Measurements from ENCODE around the gene NUDT14. TPM values are rescaled to one million over a fixed set of nuclear protein-coding genes. Genes with fewer than 3 reads are reported as not detected.

Gene NUDT14
- polyA plus RNA-seq, 1 experiment = 10.9 TPM

DNA sequence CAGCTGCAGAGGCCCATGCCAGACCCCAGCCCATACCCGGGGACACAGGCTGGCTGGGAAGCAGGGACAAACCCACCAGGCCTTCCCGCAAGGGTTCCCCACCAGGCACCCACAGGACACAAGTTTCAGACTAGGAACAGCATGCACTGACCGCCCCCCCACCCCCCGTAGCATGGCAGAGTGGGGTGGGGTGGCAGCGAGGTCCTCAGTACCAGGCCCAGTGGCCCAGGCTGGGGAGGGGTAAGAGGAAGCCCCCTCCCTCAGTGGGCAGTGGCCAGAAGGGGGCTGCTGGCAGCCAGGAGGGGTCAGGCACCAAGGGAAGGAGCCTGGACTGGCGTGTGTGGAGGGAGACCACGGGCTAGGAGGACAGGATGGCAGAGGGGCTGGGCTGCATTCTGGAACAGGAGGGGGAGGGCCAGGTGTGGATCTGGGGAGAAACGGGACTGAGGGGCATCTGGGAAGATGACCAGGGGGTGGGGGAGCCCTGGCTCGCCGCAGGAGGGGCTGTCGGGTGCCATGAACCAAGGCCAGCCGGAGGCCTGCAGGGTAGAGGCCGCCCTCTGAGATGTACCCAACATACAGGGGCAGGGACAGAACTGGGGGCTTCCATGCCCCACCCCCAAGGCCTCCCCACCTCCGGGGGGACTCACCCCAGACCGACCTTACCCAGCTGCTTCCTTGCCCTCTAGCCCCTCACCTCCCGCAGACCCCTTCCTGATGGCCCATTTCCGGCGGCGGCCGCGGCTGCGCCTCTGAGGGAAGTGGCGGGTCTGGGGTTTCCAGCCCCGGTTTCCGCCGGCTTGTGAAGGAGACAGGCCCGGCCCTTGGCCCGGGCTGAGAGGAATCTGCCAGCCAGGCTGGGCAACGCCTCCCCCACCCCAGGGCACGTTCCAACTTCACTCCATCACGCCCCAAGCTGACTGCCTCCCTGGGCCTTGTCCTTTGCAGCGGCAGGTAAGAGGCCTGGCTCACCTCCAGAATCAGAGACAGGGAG, 6.9 kb downstream of the NUDT14 start:
- TF ChIP-seq, protein P1, sequence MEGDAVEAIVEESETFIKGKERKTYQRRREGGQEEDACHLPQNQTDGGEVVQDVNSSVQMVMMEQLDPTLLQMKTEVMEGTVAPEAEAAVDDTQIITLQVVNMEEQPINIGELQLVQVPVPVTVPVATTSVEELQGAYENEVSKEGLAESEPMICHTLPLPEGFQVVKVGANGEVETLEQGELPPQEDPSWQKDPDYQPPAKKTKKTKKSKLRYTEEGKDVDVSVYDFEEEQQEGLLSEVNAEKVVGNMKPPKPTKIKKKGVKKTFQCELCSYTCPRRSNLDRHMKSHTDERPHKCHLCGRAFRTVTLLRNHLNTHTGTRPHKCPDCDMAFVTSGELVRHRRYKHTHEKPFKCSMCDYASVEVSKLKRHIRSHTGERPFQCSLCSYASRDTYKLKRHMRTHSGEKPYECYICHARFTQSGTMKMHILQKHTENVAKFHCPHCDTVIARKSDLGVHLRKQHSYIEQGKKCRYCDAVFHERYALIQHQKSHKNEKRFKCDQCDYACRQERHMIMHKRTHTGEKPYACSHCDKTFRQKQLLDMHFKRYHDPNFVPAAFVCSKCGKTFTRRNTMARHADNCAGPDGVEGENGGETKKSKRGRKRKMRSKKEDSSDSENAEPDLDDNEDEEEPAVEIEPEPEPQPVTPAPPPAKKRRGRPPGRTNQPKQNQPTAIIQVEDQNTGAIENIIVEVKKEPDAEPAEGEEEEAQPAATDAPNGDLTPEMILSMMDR (IDR thresholded peaks at IDR 0.05; ENCODE audit: insufficient read depth, low read depth, low read length) = no peak
- peaks cover 14% of the 10 kb centered on the region for H3K27me3 ChIP-seq (ENCODE audit: control insufficient read depth, insufficient read depth, low read length)
- no peaks in the 10 kb centered on the region for H3K36me3 ChIP-seq (ENCODE audit: control insufficient read depth, insufficient read depth, low read length)
- H3K4me3 ChIP-seq (ENCODE audit: low read depth, low read length) = no peak overlapping the region
- CTCF ChIA-PET = interaction anchor here (1.5 kb wide), 1 partner anchor 8 kb away, joined by 4 read pairs; no protein-coding TSS in a partner anchor
- DNase-seq (ENCODE audit: low read depth) = no peak
- POLR2A ChIA-PET = no interaction called here

DNA sequence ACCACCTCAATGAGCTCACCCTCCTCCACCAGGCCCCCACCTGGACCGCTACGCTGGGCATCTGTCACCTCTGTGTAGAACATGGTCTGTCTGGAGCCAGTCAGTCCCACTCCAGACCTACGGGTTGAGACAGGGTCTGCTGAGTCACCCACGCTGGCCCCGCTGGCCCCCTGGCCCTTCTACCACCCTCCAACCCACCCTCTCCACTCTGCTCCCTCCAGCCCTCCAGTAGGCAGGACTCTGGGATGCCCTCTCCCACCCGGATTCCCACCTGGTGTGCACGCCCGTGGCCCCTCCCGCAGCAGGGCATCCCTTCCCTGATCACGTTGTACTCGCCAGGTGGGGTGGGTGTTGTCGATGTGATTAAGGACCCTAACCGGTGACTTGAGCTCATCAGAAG, 8.0 kb downstream of the NUDT14 start:
- no peak for DNase-seq (ENCODE audit: low read depth)
- ChIA-PET CTCF (interaction anchor here (1.2 to 1.5 kb wide), 2 partner anchors 9 to 83 kb away, joined by 4 read pairs; no protein-coding TSS in a partner anchor), POLR2A (no interaction called here)
- Histone ChIP-seq H3K27me3 (ENCODE audit: control insufficient read depth, insufficient read depth, low read length) (peaks cover 15% of the 10 kb centered on the region), H3K36me3 (ENCODE audit: control insufficient read depth, insufficient read depth, low read length) (no peaks in the 10 kb centered on the region), H3K4me3 (ENCODE audit: low read depth, low read length) (no peak overlapping the region)
- TF ChIP-seq, protein P1 (IDR thresholded peaks at IDR 0.05; ENCODE audit: insufficient read depth, low read depth, low read length) = no peak

DNA sequence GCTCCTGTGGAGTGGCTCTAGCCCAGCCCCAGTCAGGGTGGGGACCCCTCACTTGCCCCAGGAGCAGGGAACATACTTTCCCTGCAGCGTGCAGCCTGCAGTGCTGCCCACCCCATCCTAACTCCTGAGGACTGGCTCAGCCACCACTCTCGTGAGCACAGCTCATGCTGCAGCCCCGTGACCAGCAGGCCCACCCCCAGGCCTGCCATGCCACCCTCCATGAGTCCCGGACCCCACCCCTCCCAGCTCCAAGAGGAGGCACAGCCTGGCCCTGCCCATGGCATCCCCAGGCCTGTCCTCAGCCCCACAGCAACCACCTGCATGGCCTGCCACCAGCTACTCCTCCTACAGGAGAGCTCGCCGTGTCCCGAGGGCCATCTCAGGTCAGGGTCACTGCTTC, 8.6 kb downstream of the NUDT14 start:
- ChIA-PET CTCF (interaction anchor here (1.2 to 1.5 kb wide), 2 partner anchors 10 to 82 kb away, joined by 4 read pairs; no protein-coding TSS in a partner anchor), POLR2A (no interaction called here)
- TF ChIP-seq, protein P1 (IDR thresholded peaks at IDR 0.05; ENCODE audit: insufficient read depth, low read depth, low read length) = no peak
- Histone ChIP-seq H3K36me3 (ENCODE audit: control insufficient read depth, insufficient read depth, low read length) (no peaks in the 10 kb centered on the region), H3K4me3 (ENCODE audit: low read depth, low read length) (no peak overlapping the region), H3K27me3 (ENCODE audit: control insufficient read depth, insufficient read depth, low read length) (peaks cover 15% of the 10 kb centered on the region)
- DNase-seq (ENCODE audit: low read depth) = no peak

DNA sequence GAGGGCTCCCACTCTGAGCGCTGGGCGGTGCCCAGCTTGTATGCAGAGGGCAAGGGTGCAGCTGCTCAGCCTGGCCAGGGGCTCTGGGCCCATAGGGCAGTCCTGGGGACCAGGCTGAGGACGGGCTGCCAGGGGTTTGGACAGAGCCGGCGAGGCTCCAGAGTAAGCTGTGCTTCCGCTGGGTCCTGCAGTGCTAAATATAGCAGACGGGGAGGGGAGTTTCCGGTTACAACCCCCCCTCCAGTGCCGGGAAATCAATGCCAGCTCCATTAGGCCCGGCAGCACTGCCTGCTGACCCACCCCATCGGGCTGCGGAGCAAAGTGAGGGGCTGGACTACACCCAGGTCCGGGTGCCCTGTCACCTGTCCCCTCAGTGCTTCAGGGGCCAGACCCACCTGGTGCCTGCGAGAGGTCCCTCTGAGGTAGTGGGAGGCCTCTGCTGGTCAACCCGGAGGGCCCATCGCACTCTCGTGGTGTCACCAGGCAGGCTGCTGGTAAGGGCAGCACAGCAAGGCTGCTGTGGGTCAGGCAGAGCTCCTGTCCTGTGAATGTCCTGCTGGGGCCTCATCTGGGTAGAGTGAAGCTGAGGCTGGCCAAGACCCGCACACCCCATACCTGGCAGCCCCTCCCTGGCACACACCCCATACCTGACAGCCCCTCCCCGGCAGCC, 10.0 kb downstream of the NUDT14 start:
- CTCF ChIA-PET = interaction anchor here (1.6 kb wide), 1 partner anchor 11 kb away, joined by 4 read pairs; no protein-coding TSS in a partner anchor
- POLR2A ChIA-PET = no interaction called here

More for the DNA sequence above, 10.0 kb downstream of the NUDT14 start:
- DNase-seq (ENCODE audit: low read depth) = no peak
- Histone ChIP-seq H3K4me3 (ENCODE audit: low read depth, low read length) (no peak overlapping the region), H3K27me3 (ENCODE audit: control insufficient read depth, insufficient read depth, low read length) (peaks cover 18% of the 10 kb centered on the region), H3K36me3 (ENCODE audit: control insufficient read depth, insufficient read depth, low read length) (no peaks in the 10 kb centered on the region)
- TF ChIP-seq, protein P1 (IDR thresholded peaks at IDR 0.05; ENCODE audit: insufficient read depth, low read depth, low read length) = no peak

Measured in BJ (cell line).